GM21390 (cell line): ENCODE data around the gene IGFBP3.

Source experiments
- ATAC-seq: cut with Tn5 transposase; IDR thresholded peaks from one replicate; pipeline ENCODE4 v1.9.1; 2021; ENCODE audit not compliant: unreplicated experiment

The IGFBP3 gene

DNA sequence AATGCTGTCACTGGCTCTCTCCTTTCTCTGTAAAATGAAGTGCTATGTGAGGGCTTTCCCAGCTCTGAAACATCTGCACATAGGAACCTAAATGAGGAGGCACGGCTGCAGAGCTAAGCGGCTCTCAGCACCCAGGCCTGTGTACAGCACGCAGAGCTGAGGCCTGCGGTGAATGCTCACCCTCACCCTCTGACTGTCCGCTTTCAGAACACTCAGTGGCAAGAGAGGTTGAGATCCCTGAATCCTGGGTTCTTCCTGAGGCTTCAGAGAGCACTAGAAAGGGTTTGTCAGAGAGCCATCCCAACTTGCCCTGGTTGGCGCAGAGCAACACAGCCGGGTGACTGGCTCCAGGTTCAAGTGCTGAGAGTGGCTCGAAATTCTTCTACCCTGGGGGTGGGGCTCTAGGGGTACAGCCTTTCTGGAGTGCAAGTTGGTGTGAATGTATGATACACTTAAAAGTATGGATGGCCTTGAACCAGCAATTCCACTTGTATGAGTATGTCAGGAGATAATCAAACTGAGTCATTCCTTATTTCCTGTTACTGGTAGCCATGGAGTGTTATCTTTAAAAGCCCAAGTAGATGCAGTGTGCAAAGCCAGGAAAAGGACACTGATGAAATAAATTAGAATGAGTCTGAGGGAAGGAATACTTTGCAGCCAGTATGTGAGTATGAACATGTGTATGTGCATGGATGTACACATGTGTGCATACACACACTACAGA lies 46.5 kb downstream of the IGFBP3 start:
- no peak for ATAC-seq

DNA sequence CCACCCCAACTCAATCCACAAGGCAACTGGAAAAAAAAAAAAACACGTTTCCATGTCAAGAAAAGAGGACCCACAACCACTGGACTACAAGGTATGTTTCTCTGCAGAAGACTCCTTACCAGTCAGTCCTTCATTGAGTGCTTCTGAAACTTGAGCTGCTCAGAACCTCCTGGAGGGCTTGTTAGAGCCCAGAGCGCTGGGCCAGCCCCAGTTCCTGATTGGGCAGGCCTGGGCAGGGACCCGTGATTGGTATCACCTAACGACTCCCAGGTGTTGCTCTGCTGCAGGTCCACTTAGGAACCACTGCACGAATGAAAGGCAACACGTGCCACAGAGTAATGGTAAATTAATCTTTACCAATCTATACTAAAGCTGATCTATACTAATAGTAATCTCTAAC lies 47.7 kb downstream of the IGFBP3 start:
- no peak for ATAC-seq

GRCh38 chr7:45873035-45873354 lies 48.1 kb downstream of the IGFBP3 start, which contains the start of gene CCDC201:
CCDC201 (minus strand) TSS chr7:45873082; CDS start chr7:45873007, 75 bp downstream.
- no peak for ATAC-seq

GRCh38 chr7:45872116-45873034 lies 48.7 kb downstream of the IGFBP3 start:
- ATAC-seq: no peak

GRCh38 chr7:45869426-45869825 lies 51.6 kb downstream of the IGFBP3 start:
- no peak for ATAC-seq

DNA sequence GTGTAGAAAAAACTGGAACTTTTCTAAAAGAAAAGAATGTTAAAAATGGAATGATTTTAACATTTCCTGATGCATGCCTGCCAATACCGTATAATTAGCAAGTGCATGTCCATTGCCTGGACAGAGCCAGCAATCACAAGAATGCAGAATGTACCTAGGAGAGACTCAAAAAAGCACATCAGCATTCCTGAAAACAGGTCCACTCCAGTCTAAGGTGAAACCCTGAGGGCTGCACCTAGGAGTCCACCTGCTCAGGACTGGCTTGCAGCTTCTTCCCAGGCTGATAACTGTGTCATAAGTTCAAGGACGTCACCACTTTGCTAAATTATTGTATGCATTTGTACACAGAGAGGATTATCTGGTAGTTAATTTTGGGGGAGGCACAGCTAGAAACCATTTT lies 53.6 kb downstream of the IGFBP3 start:
- ATAC-seq: no peak

DNA sequence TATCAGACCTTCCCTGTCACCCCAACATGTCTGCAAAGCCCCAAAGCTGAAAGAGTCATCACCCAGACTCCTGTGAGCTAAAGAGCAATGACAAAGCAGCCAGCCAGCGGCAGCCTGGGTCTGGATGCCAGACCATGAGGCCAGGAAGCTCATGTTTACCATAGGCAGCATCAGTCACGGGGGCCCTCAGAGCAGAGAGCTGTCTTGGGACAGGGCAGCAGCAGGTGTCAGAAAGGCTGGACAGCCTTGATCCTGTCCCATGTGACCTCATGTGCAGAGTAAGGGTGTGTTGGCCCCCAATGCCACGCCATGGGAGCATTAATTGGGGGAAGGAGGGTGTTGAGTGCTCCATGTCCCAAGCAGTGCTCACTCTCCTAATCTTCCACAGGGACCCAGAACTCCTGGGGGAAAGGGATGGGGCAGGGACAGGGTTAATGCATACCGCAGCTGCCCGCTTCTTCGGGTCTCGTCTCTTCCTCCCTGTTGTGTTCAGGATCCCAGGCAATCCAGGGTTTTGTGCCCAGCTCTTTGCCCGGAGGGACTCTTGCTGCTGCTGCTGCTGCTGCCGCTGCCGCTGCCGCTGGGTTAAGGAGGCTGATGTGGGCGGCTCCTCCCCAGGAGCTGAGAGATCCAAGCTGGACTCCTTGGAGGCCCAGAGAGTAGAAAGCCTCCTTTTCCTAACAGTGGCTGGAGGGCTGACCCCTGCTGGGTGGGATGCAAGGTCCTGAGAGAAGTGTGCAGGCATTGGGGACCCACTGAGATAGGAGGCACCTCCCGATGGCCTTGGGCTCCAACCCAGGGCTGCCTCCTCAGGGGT lies 55.3 kb downstream of the IGFBP3 start:
- ATAC-seq: no peak

DNA sequence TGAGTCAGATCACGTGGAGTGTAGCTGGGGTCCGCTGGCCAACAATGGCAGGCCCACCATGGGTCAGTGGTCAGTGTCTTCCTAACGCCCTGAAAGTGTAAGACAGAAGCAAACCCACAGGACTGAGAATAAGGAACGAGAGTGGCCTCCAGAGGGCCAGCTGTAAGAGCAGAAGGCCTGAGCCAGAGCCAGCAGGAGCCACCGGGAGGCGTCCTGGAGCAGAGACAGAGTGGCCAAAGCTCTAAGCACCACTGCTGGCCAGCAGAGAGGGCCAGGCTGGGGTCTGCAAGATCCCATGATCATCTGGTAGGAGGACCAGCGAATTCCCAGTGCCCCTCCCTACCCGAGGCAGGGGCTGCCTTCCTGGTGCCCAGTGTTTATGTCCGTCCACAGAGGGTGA lies 57.4 kb downstream of the IGFBP3 start:
- no peak for ATAC-seq
